Measurements from ENCODE around the gene FIBCD1.

GRCh38 chr9:130935648-130936271, 3.3 kb downstream of the FIBCD1 start:
- TF ChIP-seq CTCF (IDR thresholded peaks at IDR 0.05) (no peak), POLR2AphosphoS5 (IDR thresholded peaks at IDR 0.05) (no peak), POLR2A (IDR thresholded peaks at IDR 0.05) (no peak)
